ENCODE results near the gene RUNX2.

Gene RUNX2

DNA sequence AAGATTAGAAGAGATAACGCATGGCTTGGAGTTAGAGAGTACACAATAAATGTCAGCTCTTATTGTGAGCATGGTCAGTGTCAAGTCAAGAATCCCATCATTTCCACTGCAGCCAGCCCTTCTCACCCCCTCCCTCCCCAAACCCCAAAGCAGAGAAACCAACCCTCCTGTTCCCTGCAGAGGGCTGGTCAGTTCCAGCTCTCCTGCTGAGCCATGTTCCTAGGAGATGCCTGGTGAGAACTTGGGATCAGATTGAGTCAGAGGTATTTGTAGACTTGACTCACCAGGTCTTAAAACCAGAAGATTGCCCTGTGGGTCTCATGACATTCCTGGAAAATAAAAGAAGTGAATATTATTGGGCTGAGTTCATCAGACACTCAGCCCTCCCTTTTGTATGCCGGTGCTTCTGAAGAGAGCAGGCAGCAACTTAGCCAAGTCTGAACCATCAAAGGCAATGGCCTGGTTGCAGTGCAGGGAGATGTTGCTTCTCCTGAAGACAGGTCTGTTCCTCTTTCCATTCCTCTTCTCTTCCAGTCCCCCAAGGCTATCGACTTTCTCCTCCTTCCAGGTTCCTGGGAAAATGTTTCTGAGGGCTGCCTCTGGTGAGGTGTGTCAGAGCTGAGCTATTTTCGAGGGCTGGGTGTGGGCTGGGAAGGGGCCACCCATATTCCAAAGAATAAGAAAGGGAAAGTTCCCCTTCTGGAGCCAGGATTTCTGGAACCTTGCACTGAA lies 327.8 kb downstream of the RUNX2 start:
- Histone ChIP-seq H3K27me3 (ENCODE audit: insufficient read depth, poor library complexity, severe bottlenecking) (no peaks in the 10 kb centered on the region), H3K4me3 (ENCODE audit: severe bottlenecking) (no peak overlapping the region), H3K27ac (ENCODE audit: poor library complexity, severe bottlenecking) (peak overlapping the region; percentile 94), H3K36me3 (ENCODE audit: low read depth) (no peaks in the 10 kb centered on the region), H3K4me1 (ENCODE audit: insufficient read depth, poor library complexity, severe bottlenecking) (peaks cover 28% of the 10 kb centered on the region), H3K9me3 (ENCODE audit: severe bottlenecking) (no peaks in the 10 kb centered on the region)
- TF ChIP-seq, protein P1, sequence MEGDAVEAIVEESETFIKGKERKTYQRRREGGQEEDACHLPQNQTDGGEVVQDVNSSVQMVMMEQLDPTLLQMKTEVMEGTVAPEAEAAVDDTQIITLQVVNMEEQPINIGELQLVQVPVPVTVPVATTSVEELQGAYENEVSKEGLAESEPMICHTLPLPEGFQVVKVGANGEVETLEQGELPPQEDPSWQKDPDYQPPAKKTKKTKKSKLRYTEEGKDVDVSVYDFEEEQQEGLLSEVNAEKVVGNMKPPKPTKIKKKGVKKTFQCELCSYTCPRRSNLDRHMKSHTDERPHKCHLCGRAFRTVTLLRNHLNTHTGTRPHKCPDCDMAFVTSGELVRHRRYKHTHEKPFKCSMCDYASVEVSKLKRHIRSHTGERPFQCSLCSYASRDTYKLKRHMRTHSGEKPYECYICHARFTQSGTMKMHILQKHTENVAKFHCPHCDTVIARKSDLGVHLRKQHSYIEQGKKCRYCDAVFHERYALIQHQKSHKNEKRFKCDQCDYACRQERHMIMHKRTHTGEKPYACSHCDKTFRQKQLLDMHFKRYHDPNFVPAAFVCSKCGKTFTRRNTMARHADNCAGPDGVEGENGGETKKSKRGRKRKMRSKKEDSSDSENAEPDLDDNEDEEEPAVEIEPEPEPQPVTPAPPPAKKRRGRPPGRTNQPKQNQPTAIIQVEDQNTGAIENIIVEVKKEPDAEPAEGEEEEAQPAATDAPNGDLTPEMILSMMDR (IDR thresholded peaks at IDR 0.05; ENCODE audit: poor library complexity, severe bottlenecking), result no peak
- ATAC-seq (ENCODE audit: low read depth) (peak; percentile 95), DNase-seq (ENCODE audit: low spot score) (no peak)

DNA sequence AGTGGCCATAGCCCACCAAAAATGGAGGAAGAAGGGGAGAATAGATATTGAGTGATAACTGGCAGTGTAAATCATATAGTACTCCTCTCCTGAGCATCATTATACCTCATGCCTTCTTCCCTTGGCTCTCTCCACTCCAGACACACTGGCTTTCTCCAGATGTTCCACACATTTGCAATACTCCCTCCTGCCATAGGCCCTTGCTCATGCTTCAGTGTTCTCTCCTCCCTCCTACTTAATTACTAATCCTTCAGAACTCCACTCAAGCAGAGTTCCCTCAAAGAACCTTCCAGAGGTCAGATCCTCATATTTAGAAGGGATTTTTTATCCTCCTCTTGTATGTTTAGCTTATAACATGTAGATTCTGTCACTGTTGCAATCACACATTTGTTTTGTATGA lies 329.1 kb downstream of the RUNX2 start:
- no peak overlapping the region for H3K4me3 ChIP-seq (ENCODE audit: severe bottlenecking)

DNA sequence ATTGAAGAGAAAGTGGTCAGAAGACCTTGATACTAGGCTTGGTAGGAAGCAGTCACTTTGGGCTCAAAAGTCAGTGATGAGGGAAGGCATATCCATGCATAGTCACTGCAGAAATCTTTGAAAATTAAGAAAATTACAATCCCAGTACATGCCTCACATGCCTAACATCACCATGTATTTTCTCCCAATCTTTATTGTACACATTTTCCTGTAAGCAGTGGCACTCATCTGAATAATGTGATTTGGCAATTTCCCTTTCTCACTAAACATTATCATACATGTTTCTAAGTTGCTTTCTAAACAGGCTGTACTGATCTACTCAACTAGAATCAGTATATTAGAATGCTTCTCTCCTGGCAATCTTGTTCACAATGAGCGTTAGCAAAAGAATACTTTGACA lies 330.3 kb downstream of the RUNX2 start:
- DNase-seq (ENCODE audit: low spot score) (no peak), ATAC-seq (ENCODE audit: low read depth) (no peak)
- H3K4me1 ChIP-seq (ENCODE audit: insufficient read depth, poor library complexity, severe bottlenecking), result peaks cover 18% of the 10 kb centered on the region
- H3K27ac ChIP-seq (ENCODE audit: poor library complexity, severe bottlenecking), result no peak overlapping the region
- H3K4me3 ChIP-seq (ENCODE audit: severe bottlenecking), result no peak overlapping the region
- TF ChIP-seq, protein P1 (IDR thresholded peaks at IDR 0.05; ENCODE audit: poor library complexity, severe bottlenecking), result no peak
- H3K9me3 ChIP-seq (ENCODE audit: severe bottlenecking), result no peaks in the 10 kb centered on the region
- no peaks in the 10 kb centered on the region for H3K36me3 ChIP-seq (ENCODE audit: low read depth)
- no peaks in the 10 kb centered on the region for H3K27me3 ChIP-seq (ENCODE audit: insufficient read depth, poor library complexity, severe bottlenecking)

More for the DNA sequence above, 329.1 kb downstream of the RUNX2 start:
- no peaks in the 10 kb centered on the region for H3K27me3 ChIP-seq (ENCODE audit: insufficient read depth, poor library complexity, severe bottlenecking)
- TF ChIP-seq, protein P1 (IDR thresholded peaks at IDR 0.05; ENCODE audit: poor library complexity, severe bottlenecking), result no peak
- H3K9me3 ChIP-seq (ENCODE audit: severe bottlenecking), result no peaks in the 10 kb centered on the region
- DNase-seq (ENCODE audit: low spot score) (no peak), ATAC-seq (ENCODE audit: low read depth) (no peak)
- H3K4me1 ChIP-seq (ENCODE audit: insufficient read depth, poor library complexity, severe bottlenecking), result peaks cover 21% of the 10 kb centered on the region
- H3K27ac ChIP-seq (ENCODE audit: poor library complexity, severe bottlenecking), result peak overlapping the region; percentile 94
- H3K36me3 ChIP-seq (ENCODE audit: low read depth), result no peaks in the 10 kb centered on the region

DNA sequence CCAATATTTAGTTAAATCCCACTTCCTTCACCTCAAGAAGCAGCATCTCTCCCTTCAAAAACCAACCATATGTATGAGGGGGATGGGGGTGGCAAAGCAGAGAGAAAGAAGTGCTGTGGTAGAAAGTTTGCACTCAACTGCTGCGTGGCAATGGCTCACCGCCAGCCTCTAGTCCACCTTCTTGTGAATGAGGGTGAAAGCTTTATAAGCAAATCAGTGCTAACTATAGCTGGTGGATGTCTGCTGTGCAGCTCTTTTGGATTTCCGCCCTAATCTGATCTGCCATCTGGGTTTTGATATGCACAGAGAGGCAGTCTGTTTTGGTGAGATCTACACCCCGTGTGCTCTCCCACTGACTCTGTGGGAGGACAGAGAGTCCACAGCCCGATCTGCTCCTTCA lies 330.8 kb downstream of the RUNX2 start:
- no peaks in the 10 kb centered on the region for H3K27me3 ChIP-seq (ENCODE audit: insufficient read depth, poor library complexity, severe bottlenecking)
- TF ChIP-seq, protein P1 (IDR thresholded peaks at IDR 0.05; ENCODE audit: poor library complexity, severe bottlenecking), result no peak
- no peaks in the 10 kb centered on the region for H3K9me3 ChIP-seq (ENCODE audit: severe bottlenecking)
- peaks cover 18% of the 10 kb centered on the region for H3K4me1 ChIP-seq (ENCODE audit: insufficient read depth, poor library complexity, severe bottlenecking)
- no peak overlapping the region for H3K27ac ChIP-seq (ENCODE audit: poor library complexity, severe bottlenecking)
- H3K4me3 ChIP-seq (ENCODE audit: severe bottlenecking), result no peak overlapping the region
- H3K36me3 ChIP-seq (ENCODE audit: low read depth), result no peaks in the 10 kb centered on the region
- ATAC-seq (ENCODE audit: low read depth) (no peak), DNase-seq (ENCODE audit: low spot score) (no peak)

DNA sequence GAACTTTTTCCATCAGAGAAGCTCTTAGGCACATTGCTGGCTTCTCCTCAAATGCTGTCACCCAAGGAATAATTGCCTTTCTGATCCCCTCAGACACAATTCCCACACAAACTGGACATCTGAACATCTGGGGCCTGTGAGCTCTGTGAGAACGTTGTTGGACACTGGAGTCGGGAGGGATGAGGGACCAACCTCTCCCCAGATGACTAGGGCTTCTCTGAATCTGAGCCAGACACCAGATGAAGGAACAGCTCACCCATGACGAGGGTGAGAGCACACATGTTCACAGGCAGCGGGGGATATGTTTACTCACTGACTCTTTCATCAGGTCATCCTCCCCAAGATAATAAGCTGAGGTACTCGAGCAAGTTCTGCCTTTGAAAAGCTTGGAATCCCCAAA lies 333.5 kb downstream of the RUNX2 start:
- H3K36me3 ChIP-seq (ENCODE audit: low read depth), result no peaks in the 10 kb centered on the region
- H3K27me3 ChIP-seq (ENCODE audit: insufficient read depth, poor library complexity, severe bottlenecking), result no peaks in the 10 kb centered on the region
- TF ChIP-seq, protein P1 (IDR thresholded peaks at IDR 0.05; ENCODE audit: poor library complexity, severe bottlenecking), result no peak
- no peaks in the 10 kb centered on the region for H3K9me3 ChIP-seq (ENCODE audit: severe bottlenecking)
- H3K27ac ChIP-seq (ENCODE audit: poor library complexity, severe bottlenecking), result no peak overlapping the region
- H3K4me3 ChIP-seq (ENCODE audit: severe bottlenecking), result no peak overlapping the region
- no peak for ATAC-seq (ENCODE audit: low read depth)
- no peak for DNase-seq (ENCODE audit: low spot score)
- H3K4me1 ChIP-seq (ENCODE audit: insufficient read depth, poor library complexity, severe bottlenecking), result peaks cover under 1% of the 10 kb centered on the region

Measured in RWPE2 (cell line).